Breast epithelium (tissue), 4 donors: ENCODE data around the gene SAXO1. TPM values are rescaled to one million over a fixed set of nuclear protein-coding genes. Genes with fewer than 3 reads are reported as not detected.
A peak's percentile ranks its signal among the peaks of the same experiment; 100 is the strongest.

Source experiments
- DNase-seq, 2 donors: peaks; one replicate each; pipeline ENCODE4 v3.0.0-alpha.2; 2019; ENCODE audit warnings: low spot score in 2 of 2
- H3K27ac ChIP-seq, 2 donors: fragments of 200-600 bp; sonication (generic) in 1 of 2; one replicate each; pipeline ENCODE4 v1.5.1; 2016 to 2019; ENCODE audit warnings: mild to moderate bottlenecking in 1 of 2
- H3K27me3 ChIP-seq, 2 donors: fragments of 200-600 bp; sonication (generic) in 1 of 2; one replicate each; pipeline versions ENCODE4 v1.5.1 to v1.6.0; 2017 to 2019; ENCODE audit warnings: control low read depth in 1 of 2, mild to moderate bottlenecking in 1 of 2
- H3K36me3 ChIP-seq: fragments of 200-600 bp; one replicate; pipeline ENCODE4 v1.5.1; 2019
- H3K4me1 ChIP-seq, 2 donors: fragments of 200-600 bp; sonication (generic); one replicate each; pipeline ENCODE4 v1.5.1; 2016 to 2019; ENCODE audit warnings: control low read depth in 1 of 2
- H3K4me3 ChIP-seq, 3 donors: fragments of 200-600 bp; sonication (generic); 1 replicate in 2 of 3; 2 replicates in 1 of 3; pipeline ENCODE4 v1.5.1; 2016 to 2019; ENCODE audit warnings: mild to moderate bottlenecking in 3 of 3, moderate library complexity in 2 of 3
- H3K9me3 ChIP-seq, 2 donors: fragments of 200-600 bp; sonication (generic) in 1 of 2; one replicate each; pipeline ENCODE4 v1.5.1; 2016 to 2019; ENCODE audit warnings: control low read depth in 1 of 2
- POLR2A ChIP-seq: fragments of 450-650 bp; IDR thresholded peaks from one replicate; pipeline ENCODE4 v1.6.1; 2016; ENCODE audit warnings: antibody characterized with exemption, mild to moderate bottlenecking, moderate library complexity
- POLR2AphosphoS5 ChIP-seq, 3 donors: sonication (generic); formaldehyde crosslinking; IDR thresholded peaks; one replicate each; pipeline ENCODE4 v1.6.1; 2017; ENCODE audit warnings: antibody characterized with exemption in 3 of 3
- intact Hi-C: fragments of 100-400 bp; cut with DNase I; formaldehyde crosslinking; loops from one replicate; pipeline ENCODE4 v1.15.1; 2023; ENCODE audit warnings: low total_unique reads
- total RNA-seq, 3 donors: library from RNA; depleted of rRNA; stranded (reverse); fragments of >200 nt; gene quantifications; one replicate each; pipeline ENCODE4 v1.1.0, GENCODE V29; 2016
- TF ChIP-seq, protein P1 (sequence below), 3 donors: fragments of 450-650 bp; IDR thresholded peaks; one replicate each; pipeline ENCODE4 v1.5.1; 2016 to 2017; ENCODE audit warnings: antibody characterized with exemption in 3 of 3, mild to moderate bottlenecking in 3 of 3, moderate library complexity in 3 of 3

SAXO1 gene
- total RNA-seq, 3 donors from 2014 or later, result 0.16 to 0.29 TPM; not detected in 1

DNA sequence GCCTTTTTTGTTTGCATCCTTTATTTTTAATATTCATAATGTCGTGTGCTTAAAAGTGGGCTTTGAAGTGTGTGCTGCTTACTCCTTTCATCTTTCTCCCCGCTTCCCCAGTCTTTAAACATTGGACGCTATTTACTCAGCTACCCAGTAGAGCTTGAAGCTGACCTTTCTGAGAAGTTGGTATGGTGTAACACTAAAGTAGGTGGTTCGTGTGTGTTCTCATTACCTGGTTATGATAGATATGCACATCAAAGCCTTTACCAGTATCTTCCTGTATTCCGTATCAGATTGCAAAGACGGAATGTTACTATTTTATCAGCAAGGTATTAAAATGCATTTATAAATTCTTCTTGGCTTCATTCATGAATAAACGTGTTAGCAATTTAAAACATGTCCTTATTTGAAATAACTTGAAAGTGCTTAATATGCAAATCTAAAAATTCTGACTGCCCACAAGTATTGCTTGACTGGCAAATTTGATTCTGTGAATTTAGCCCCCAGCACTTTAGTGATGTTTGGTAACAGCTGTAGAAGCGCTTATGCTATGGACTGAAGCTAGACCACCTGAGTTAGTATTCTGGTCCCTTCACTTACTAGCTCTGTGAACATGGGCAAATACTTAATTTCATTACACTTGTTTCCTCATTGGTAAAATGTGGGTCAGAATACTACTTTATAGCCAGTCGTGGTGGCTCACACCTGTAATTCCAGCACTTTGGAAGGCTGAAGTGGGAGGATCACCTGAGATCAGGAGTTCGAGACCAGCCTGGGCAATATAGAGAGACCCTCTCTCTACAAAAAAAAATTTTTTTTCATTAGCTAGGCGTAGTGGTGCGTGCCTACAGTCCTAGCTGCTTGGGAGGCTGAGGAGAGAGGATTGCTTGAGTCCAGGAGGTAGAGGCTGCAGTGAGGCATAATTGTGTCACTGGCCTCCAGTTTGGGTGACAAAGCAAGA is 17.9 kb upstream of the SAXO1 start:
- TF ChIP-seq, protein P1, sequence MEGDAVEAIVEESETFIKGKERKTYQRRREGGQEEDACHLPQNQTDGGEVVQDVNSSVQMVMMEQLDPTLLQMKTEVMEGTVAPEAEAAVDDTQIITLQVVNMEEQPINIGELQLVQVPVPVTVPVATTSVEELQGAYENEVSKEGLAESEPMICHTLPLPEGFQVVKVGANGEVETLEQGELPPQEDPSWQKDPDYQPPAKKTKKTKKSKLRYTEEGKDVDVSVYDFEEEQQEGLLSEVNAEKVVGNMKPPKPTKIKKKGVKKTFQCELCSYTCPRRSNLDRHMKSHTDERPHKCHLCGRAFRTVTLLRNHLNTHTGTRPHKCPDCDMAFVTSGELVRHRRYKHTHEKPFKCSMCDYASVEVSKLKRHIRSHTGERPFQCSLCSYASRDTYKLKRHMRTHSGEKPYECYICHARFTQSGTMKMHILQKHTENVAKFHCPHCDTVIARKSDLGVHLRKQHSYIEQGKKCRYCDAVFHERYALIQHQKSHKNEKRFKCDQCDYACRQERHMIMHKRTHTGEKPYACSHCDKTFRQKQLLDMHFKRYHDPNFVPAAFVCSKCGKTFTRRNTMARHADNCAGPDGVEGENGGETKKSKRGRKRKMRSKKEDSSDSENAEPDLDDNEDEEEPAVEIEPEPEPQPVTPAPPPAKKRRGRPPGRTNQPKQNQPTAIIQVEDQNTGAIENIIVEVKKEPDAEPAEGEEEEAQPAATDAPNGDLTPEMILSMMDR (IDR thresholded peaks at IDR 0.05), result no peak
- TF ChIP-seq POLR2A (no peak), POLR2AphosphoS5 (IDR thresholded peaks at IDR 0.05) (no peak)
- Histone ChIP-seq H3K4me1 (no peaks in the 10 kb centered on the region), H3K4me3 (peak overlapping the region; percentile 89 to 95 (median 91)), H3K36me3 (no peaks in the 10 kb centered on the region), H3K9me3 (no peaks in the 10 kb centered on the region), H3K27ac (peak overlapping the region; percentile 99), H3K27me3 (no peaks in the 10 kb centered on the region)
- intact Hi-C loops, result no loop called here
- DNase-seq, result no peak

DNA sequence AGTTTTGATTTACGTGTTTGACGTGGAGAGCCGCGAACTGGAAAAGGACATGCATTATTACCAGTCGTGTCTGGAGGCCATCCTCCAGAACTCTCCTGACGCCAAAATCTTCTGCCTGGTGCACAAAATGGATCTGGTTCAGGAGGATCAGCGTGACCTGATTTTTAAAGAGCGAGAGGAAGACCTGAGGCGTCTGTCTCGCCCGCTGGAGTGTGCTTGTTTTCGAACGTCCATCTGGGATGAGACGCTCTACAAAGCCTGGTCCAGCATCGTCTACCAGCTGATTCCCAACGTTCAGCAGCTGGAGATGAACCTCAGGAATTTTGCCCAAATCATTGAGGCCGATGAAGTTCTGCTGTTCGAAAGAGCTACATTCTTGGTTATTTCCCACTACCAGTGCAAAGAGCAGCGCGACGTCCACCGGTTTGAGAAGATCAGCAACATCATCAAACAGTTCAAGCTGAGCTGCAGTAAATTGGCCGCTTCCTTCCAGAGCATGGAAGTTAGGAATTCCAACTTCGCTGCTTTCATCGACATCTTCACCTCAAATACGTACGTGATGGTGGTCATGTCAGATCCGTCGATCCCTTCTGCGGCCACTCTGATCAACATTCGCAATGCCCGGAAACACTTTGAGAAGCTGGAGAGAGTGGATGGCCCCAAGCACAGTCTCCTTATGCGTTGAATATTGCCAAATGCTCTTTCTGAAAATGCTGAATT is 17.1 kb upstream of the SAXO1 start:
- TF ChIP-seq POLR2A (no peak), POLR2AphosphoS5 (IDR thresholded peaks at IDR 0.05) (no peak)
- TF ChIP-seq, protein P1 (IDR thresholded peaks at IDR 0.05), result no peak
- no peaks in the 10 kb centered on the region for H3K36me3 ChIP-seq
- peak overlapping the region; percentile 99 for H3K27ac ChIP-seq
- H3K4me1 ChIP-seq, result no peaks in the 10 kb centered on the region
- intact Hi-C loops, result no loop called here
- no peak for DNase-seq
- no peaks in the 10 kb centered on the region for H3K27me3 ChIP-seq
- no peaks in the 10 kb centered on the region for H3K9me3 ChIP-seq
- peak overlapping the region; percentile 89 to 95 (median 91) for H3K4me3 ChIP-seq

DNA sequence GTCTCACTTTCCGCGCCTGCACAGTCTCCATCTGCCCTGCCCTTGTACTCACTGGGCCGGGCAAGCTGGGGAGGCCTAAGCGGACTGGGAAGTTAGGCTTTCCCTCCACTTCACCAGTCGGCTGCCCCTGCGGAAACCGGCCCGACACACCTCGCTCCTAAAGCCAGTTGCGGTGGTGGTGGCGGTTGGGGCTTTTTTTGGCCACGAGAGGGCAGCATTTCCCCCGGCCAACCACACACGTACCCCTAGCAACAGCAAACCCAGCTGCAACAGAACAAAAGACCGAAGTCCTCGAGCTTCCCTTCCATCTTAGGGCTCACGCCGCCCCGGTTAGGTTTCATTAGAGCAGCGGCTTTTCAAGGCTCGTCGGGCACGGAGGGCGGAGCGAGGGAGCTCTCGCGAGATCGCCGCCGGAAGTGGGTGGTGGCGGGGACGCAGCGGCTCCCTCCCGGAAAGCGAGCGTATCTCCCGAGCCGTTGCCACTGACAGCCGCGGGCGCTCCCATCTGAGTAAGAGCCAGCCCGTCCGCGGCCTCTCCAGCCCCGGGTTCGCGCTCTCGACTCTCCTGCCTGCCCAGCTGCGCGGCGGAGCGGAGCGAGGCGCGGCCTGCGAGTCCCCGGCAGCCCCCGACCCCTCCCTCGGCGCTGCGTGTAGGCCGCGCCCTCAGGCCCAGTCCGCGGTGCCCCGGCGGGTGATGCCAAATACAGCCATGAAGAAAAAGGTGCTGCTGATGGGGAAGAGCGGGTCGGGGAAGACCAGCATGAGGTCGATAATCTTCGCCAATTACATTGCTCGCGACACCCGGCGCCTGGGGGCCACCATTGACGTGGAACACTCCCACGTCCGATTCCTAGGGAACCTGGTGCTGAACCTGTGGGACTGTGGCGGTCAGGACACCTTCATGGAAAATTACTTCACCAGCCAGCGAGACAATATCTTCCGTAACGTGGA is 16.2 kb upstream of the SAXO1 start, which contains the start of gene RRAGA:
RRAGA (plus strand) TSS at position 462 of the 951 bp plus-strand sequence; CDS start at position 695, 233 bp downstream.
- TF ChIP-seq POLR2A, result no peak
- peak; percentile 75 to 89 (median 79) for TF ChIP-seq POLR2AphosphoS5 (IDR thresholded peaks at IDR 0.05)
- TF ChIP-seq, protein P1 (IDR thresholded peaks at IDR 0.05), result peak; percentile 67 to 94 (median 91)
- Histone ChIP-seq H3K4me1 (no peaks in the 10 kb centered on the region), H3K27me3 (no peaks in the 10 kb centered on the region), H3K4me3 (peak within 1 kb of the TSS; percentile 89 to 95 (median 91)), H3K36me3 (no peaks in the 10 kb centered on the region), H3K9me3 (no peaks in the 10 kb centered on the region), H3K27ac (peak within 1 kb of the TSS; percentile 99)
- DNase-seq, result peak; percentile 89 to 93
- intact Hi-C loops, result no loop called here

DNA sequence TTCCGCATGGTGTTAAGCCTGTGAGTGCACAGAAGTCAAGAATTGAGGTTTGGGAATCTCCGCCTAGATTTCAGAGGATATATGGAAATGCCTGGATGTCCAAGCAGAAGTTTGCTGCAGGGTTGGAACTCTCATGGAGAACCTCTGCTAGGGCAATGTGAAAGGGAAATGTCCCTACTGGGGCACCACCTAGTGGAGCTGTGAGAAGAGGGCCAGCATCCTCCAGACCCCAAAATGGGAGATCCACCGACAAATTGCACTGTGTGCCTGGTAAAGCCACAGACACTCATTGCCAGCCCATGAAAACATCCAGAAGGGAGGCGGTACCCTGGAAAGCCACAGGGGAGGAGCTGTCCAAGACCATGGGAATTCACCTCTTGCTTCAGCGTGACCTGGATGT is 3.6 kb upstream of the SAXO1 start:
- H3K27me3 ChIP-seq, result no peaks in the 10 kb centered on the region
- H3K9me3 ChIP-seq, result no peaks in the 10 kb centered on the region
- no peak for DNase-seq
- no peak overlapping the region for H3K27ac ChIP-seq
- no peak for TF ChIP-seq POLR2A
- no peak for TF ChIP-seq POLR2AphosphoS5 (IDR thresholded peaks at IDR 0.05)
- TF ChIP-seq, protein P1 (IDR thresholded peaks at IDR 0.05), result no peak
- H3K4me1 ChIP-seq, result no peaks in the 10 kb centered on the region
- no peak overlapping the region for H3K4me3 ChIP-seq
- intact Hi-C loops, result no loop called here
- no peaks in the 10 kb centered on the region for H3K36me3 ChIP-seq
